ENCODE results near the gene NLRP10.

The NLRP10 gene

DNA sequence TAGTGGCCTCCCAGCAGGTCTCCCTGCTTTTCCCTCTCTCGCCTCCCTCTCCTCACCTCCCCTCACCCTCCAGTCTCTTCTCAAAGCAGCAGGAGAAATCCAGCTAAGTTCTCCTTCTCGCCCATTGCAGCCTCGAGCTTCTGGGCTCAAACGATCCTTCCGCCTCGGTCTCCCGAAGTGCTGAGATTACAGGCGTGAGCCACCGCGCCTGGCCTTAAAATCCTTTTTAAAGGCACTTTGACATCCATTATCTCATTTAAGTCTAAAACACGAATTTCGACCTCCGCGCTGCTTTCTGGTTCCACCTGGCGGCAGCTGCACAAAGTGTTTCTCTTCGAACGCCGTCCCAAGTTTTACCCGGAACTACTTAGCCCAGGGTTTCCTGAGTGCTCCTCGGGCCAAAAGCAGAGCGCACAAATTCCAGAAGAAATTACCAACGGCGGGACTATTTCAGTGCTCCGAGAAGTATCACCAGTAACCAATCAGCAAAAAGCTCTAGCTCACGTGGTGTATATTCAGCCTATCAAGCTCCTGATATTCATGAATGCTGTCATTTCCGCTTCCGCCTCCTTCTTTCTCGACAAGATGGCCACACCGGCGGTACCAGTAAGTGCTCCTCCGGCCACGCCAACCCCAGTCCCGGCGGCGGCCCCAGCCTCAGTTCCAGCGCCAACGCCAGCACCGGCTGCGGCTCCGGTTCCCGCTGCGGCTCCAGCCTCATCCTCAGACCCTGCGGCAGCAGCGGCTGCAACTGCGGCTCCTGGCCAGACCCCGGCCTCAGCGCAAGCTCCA lies 21.7 kb upstream of the NLRP10 start, which contains the start of gene EIF3F:
Gene EIF3F (plus strand): TSS at position 570 of the 792 bp plus-strand sequence. CDS start 16 bp downstream, at position 586.
- H3K9ac ChIP-seq (ENCODE audit: low read length): peak within 1 kb of the TSS; percentile 71
- H2AFZ ChIP-seq (ENCODE audit: low read length): peak within 1 kb of the TSS; percentile 91
- H3K36me3 ChIP-seq (ENCODE audit: insufficient read depth, low read length): peaks cover 31% of the 10 kb centered on the region
- peaks cover 28% of the 10 kb centered on the region for H3K79me2 ChIP-seq (ENCODE audit: insufficient read depth, low read length)
- no peaks in the 10 kb centered on the region for H3F3A ChIP-seq (ENCODE audit: insufficient read depth, low read length)
- H3K4me3 ChIP-seq (ENCODE audit: low read depth, low read length, poor library complexity, severe bottlenecking): peak within 1 kb of the TSS; percentile 91
- H3K4me1 ChIP-seq (ENCODE audit: insufficient read depth, low read length, severe bottlenecking): peaks cover 26% of the 10 kb centered on the region
- TF ChIP-seq, protein P1, sequence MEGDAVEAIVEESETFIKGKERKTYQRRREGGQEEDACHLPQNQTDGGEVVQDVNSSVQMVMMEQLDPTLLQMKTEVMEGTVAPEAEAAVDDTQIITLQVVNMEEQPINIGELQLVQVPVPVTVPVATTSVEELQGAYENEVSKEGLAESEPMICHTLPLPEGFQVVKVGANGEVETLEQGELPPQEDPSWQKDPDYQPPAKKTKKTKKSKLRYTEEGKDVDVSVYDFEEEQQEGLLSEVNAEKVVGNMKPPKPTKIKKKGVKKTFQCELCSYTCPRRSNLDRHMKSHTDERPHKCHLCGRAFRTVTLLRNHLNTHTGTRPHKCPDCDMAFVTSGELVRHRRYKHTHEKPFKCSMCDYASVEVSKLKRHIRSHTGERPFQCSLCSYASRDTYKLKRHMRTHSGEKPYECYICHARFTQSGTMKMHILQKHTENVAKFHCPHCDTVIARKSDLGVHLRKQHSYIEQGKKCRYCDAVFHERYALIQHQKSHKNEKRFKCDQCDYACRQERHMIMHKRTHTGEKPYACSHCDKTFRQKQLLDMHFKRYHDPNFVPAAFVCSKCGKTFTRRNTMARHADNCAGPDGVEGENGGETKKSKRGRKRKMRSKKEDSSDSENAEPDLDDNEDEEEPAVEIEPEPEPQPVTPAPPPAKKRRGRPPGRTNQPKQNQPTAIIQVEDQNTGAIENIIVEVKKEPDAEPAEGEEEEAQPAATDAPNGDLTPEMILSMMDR (IDR thresholded peaks at IDR 0.05; ENCODE audit: low read length): peak; percentile 87
- TF ChIP-seq EZH2 (IDR thresholded peaks at IDR 0.05; ENCODE audit: borderline replicate concordance, low read length): no peak
- H3K27me3 ChIP-seq (ENCODE audit: insufficient read depth, low read length): no peaks in the 10 kb centered on the region
- no peaks in the 10 kb centered on the region for H3K9me3 ChIP-seq (ENCODE audit: low read length)
- no peaks in the 10 kb centered on the region for H3K9me2 ChIP-seq (ENCODE audit: low read depth, low read length)
- H3K4me2 ChIP-seq (ENCODE audit: low read length): peak within 1 kb of the TSS; percentile 93
- H3K27ac ChIP-seq (ENCODE audit: low read depth, low read length, poor library complexity, severe bottlenecking): peak within 1 kb of the TSS; percentile 24
- 0 out of 2 replicates have a peak, but pooled peaks cover 3% of the 10 kb centered on the region for H4K20me1 ChIP-seq (ENCODE audit: insufficient read depth, low read length)

DNA sequence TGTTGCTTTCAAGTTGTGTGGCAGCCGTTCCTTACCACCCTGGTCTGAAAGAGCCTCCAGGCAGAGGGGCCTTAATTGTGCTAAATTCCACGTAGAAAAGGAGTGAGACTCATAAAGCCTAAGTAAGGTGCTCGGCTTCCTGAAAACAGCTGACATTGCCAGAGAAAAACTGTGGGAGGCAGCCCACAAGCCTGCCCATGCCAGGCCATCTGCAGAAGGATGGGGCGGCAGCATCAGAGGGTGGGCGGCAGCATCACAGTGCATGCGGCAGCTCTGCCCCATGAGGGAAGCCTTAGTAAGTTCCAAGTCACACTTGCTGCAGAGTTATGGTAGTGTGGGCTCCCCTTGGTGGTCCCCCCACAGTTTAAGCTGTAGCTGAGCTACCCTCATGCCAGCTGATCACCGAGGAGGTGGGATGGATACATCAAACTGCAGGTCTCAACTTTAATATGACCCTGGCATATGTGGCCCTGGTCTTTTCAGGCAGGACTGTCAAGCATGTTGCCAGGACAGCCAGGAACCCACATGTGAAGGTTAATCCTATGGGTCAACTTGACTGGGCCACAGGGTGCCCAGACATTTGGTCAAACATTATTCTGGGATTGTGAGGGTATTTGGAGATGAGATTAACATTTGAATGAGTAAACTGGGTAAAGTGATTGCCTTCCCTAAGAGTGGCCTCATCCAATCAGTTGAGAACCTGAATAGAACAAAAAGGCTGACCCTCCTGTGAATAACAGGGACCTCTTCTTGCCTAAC lies 18.8 kb upstream of the NLRP10 start:
- no peak for TF ChIP-seq EZH2 (IDR thresholded peaks at IDR 0.05; ENCODE audit: borderline replicate concordance, low read length)
- TF ChIP-seq, protein P1 (IDR thresholded peaks at IDR 0.05; ENCODE audit: low read length): no peak
- Histone ChIP-seq H3K9ac (ENCODE audit: low read length) (no peak overlapping the region), H3K27me3 (ENCODE audit: insufficient read depth, low read length) (no peaks in the 10 kb centered on the region)

DNA sequence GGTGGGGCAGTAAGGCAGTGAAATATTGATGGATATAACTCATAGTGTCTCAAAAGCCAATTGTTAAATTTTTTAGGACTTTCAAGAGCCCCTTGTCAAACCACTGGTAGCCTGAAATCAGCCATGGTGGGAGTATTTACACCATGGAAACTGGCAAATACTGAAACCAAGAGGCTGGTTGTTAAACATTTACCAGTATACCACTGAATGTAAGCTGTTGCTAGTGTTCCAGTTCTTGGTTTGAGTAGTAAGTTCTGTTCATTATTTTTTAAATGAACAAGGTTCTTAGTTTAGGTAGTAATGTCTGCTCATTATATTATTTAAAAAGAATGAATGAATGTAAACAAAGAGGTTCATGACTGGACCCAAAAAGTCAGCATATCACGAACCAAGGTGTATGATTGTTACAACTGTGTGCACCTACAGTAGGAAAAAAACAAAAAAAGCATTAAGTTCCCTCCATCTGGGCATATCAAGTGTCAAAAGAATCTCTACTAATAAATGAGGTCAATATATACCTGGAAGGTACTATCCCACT lies 17.4 kb upstream of the NLRP10 start:
- H3K4me1 ChIP-seq (ENCODE audit: insufficient read depth, low read length, severe bottlenecking): peaks cover 10% of the 10 kb centered on the region
- H3K27me3 ChIP-seq (ENCODE audit: insufficient read depth, low read length): no peaks in the 10 kb centered on the region
- no peak overlapping the region for H3K9ac ChIP-seq (ENCODE audit: low read length)
- H3K9me2 ChIP-seq (ENCODE audit: low read depth, low read length): no peaks in the 10 kb centered on the region
- H2AFZ ChIP-seq (ENCODE audit: low read length): no peak overlapping the region
- no peak overlapping the region for H3K27ac ChIP-seq (ENCODE audit: low read depth, low read length, poor library complexity, severe bottlenecking)
- TF ChIP-seq EZH2 (IDR thresholded peaks at IDR 0.05; ENCODE audit: borderline replicate concordance, low read length): no peak
- TF ChIP-seq, protein P1 (IDR thresholded peaks at IDR 0.05; ENCODE audit: low read length): no peak
- no peak overlapping the region for H3K4me2 ChIP-seq (ENCODE audit: low read length)
- no peak overlapping the region for H3K4me3 ChIP-seq (ENCODE audit: low read depth, low read length, poor library complexity, severe bottlenecking)
- H4K20me1 ChIP-seq (ENCODE audit: insufficient read depth, low read length): no peaks in the 10 kb centered on the region
- H3K79me2 ChIP-seq (ENCODE audit: insufficient read depth, low read length): peaks cover 5% of the 10 kb centered on the region
- no peaks in the 10 kb centered on the region for H3F3A ChIP-seq (ENCODE audit: insufficient read depth, low read length)
- H3K9me3 ChIP-seq (ENCODE audit: low read length): no peaks in the 10 kb centered on the region
- H3K36me3 ChIP-seq (ENCODE audit: insufficient read depth, low read length): no peaks in the 10 kb centered on the region

More for the DNA sequence above, 18.8 kb upstream of the NLRP10 start:
- Histone ChIP-seq H3K4me1 (ENCODE audit: insufficient read depth, low read length, severe bottlenecking) (peaks cover 24% of the 10 kb centered on the region), H3K9me3 (ENCODE audit: low read length) (no peaks in the 10 kb centered on the region), H3F3A (ENCODE audit: insufficient read depth, low read length) (no peaks in the 10 kb centered on the region), H3K27ac (ENCODE audit: low read depth, low read length, poor library complexity, severe bottlenecking) (no peak overlapping the region), H3K36me3 (ENCODE audit: insufficient read depth, low read length) (peaks cover 7% of the 10 kb centered on the region; the same call in 1 of the 2 replicates), H3K9me2 (ENCODE audit: low read depth, low read length) (no peaks in the 10 kb centered on the region), H3K79me2 (ENCODE audit: insufficient read depth, low read length) (peaks cover 18% of the 10 kb centered on the region), H3K4me3 (ENCODE audit: low read depth, low read length, poor library complexity, severe bottlenecking) (no peak overlapping the region), H2AFZ (ENCODE audit: low read length) (no peak overlapping the region), H4K20me1 (ENCODE audit: insufficient read depth, low read length) (no peaks in the 10 kb centered on the region), H3K4me2 (ENCODE audit: low read length) (no peak overlapping the region)
